NOMO-1 treated with DMSO at 0.1 percent for 48 hours (cell line): ENCODE measurements around the gene CECR2.

Experiments
- DNase-seq: peaks from one replicate; lab custom pipeline; 2025; ENCODE audit not compliant: unreplicated experiment; lab: John Stamatoyannopoulos, UW

The CECR2 gene

GRCh38 chr22:17366830-17367229 lies 2.4 kb upstream of the CECR2 start:
- DNase-seq = no peak

- DNase-seq = no peak
Observed at GRCh38 chr22:17368144-17368543, 1.1 kb upstream of the CECR2 start.

GRCh38 chr22:17368554-17369438 lies 464 bp upstream of the CECR2 start:
- peak; percentile 20 for DNase-seq

GRCh38 chr22:17370026-17370765 lies 936 bp downstream of the CECR2 start:
- no peak for DNase-seq

- no peak for DNase-seq
Observed at GRCh38 chr22:17370766-17371432, 1.6 kb downstream of the CECR2 start.

GRCh38 chr22:17371448-17371847 lies 2.2 kb downstream of the CECR2 start:
- no peak for DNase-seq

GRCh38 chr22:17373855-17374254 lies 4.6 kb downstream of the CECR2 start:
- DNase-seq = no peak

- DNase-seq = no peak
Observed at GRCh38 chr22:17375914-17376614, 6.8 kb downstream of the CECR2 start.

- DNase-seq = no peak
Observed at GRCh38 chr22:17376950-17377349, 7.7 kb downstream of the CECR2 start.

GRCh38 chr22:17379944-17380343 lies 10.7 kb downstream of the CECR2 start:
- DNase-seq = no peak

- DNase-seq = no peak
Observed at GRCh38 chr22:17380359-17381087, 11.3 kb downstream of the CECR2 start.

- DNase-seq = no peak
Observed at GRCh38 chr22:17381192-17381913, 12.1 kb downstream of the CECR2 start.

GRCh38 chr22:17384612-17385330 lies 15.5 kb downstream of the CECR2 start:
- DNase-seq = no peak

- DNase-seq = no peak
Observed at GRCh38 chr22:17387356-17387755, 18.1 kb downstream of the CECR2 start.

GRCh38 chr22:17388235-17388634 lies 19.0 kb downstream of the CECR2 start:
- DNase-seq = no peak

- DNase-seq = no peak
Observed at GRCh38 chr22:17390087-17390486, 20.8 kb downstream of the CECR2 start.

- DNase-seq = no peak
Observed at GRCh38 chr22:17396516-17396915, 27.3 kb downstream of the CECR2 start.

- no peak for DNase-seq
Observed at GRCh38 chr22:17397756-17398547, 28.7 kb downstream of the CECR2 start.
